D721Med (cell line): ENCODE results near the gene TRMU.

Source experiments
- DNase-seq: peaks from one replicate; pipeline ENCODE4 v3.0.0; 2011; ENCODE audit warnings: low spot score; ENCODE audit not compliant: insufficient read length
- FAIRE-seq: peaks from 2 replicates; lab custom pipeline; 2011; peaks lifted over from hg19 to GRCh38; lab: Jason Lieb, UNC
- CTCF ChIP-seq: IDR thresholded peaks from 2 replicates; pipeline ENCODE4 v1.5.1; 2012; ENCODE audit warnings: mild to moderate bottlenecking, control low read depth; ENCODE audit not compliant: insufficient read depth; ENCODE audit errors: missing control alignments

TRMU gene

GRCh38 chr22:46389081-46389480 is 53.6 kb downstream of the TRMU start:
- TF ChIP-seq CTCF, result no peak
- FAIRE-seq, result no peak

GRCh38 chr22:46390105-46390651 is 54.7 kb downstream of the TRMU start:
- FAIRE-seq (no peak), DNase-seq (no peak)
- TF ChIP-seq CTCF, result no peak

More at GRCh38 chr22:46389081-46389480, 53.6 kb downstream of the TRMU start:
- no peak for DNase-seq

GRCh38 chr22:46390652-46391301 is 55.3 kb downstream of the TRMU start:
- no peak for FAIRE-seq
- TF ChIP-seq CTCF, result peak; percentile 6
- no peak for DNase-seq

- DNase-seq (no peak), FAIRE-seq (no peak)
- no peak for TF ChIP-seq CTCF
Observed at GRCh38 chr22:46391486-46392136, 56.1 kb downstream of the TRMU start.

GRCh38 chr22:46392137-46392844 is 56.8 kb downstream of the TRMU start:
- DNase-seq, result no peak
- no peak for TF ChIP-seq CTCF
- FAIRE-seq, result no peak

GRCh38 chr22:46393873-46394272 is 58.4 kb downstream of the TRMU start:
- no peak for TF ChIP-seq CTCF
- no peak for FAIRE-seq
- DNase-seq, result no peak
